ENCODE data around the gene NCAM2.
"Not testable (repeated sequence)": the region's sequence is repeated elsewhere in the genome, so short reads cannot be mapped to it uniquely, and the experiment has no call there.

NCAM2 gene

GRCh38 chr21:21111309-21111920 lies 113.2 kb downstream of the NCAM2 start:
- no peak for DNase-seq

GRCh38 chr21:21114461-21114860 lies 116.3 kb downstream of the NCAM2 start:
- no peak for DNase-seq

- no peak for DNase-seq
Observed at GRCh38 chr21:21119091-21119490, 120.9 kb downstream of the NCAM2 start.

GRCh38 chr21:21122680-21123079 lies 124.5 kb downstream of the NCAM2 start:
- no peak for DNase-seq

GRCh38 chr21:21132390-21132789 lies 134.2 kb downstream of the NCAM2 start:
- no peak for DNase-seq

GRCh38 chr21:21137986-21138385 lies 139.8 kb downstream of the NCAM2 start:
- no peak for DNase-seq

GRCh38 chr21:21146587-21147373 lies 148.6 kb downstream of the NCAM2 start:
- DNase-seq = no peak

- no peak for DNase-seq
Observed at GRCh38 chr21:21147374-21147745, 149.2 kb downstream of the NCAM2 start.

GRCh38 chr21:21148009-21148408 lies 149.8 kb downstream of the NCAM2 start:
- no peak for DNase-seq

GRCh38 chr21:21148514-21148913 lies 150.3 kb downstream of the NCAM2 start:
- no peak for DNase-seq

- DNase-seq = not testable (repeated sequence)
Observed at GRCh38 chr21:21149445-21149844, 151.2 kb downstream of the NCAM2 start.

GRCh38 chr21:21151231-21151630 lies 153.0 kb downstream of the NCAM2 start:
- no peak for DNase-seq

GRCh38 chr21:21156397-21156796 lies 158.2 kb downstream of the NCAM2 start:
- no peak for DNase-seq

GRCh38 chr21:21156957-21157356 lies 158.7 kb downstream of the NCAM2 start:
- no peak for DNase-seq

GRCh38 chr21:21158376-21158918 lies 160.2 kb downstream of the NCAM2 start:
- DNase-seq = no peak

GRCh38 chr21:21159253-21159899 lies 161.2 kb downstream of the NCAM2 start:
- no peak for DNase-seq

- DNase-seq = no peak
Observed at GRCh38 chr21:21162786-21163185, 164.6 kb downstream of the NCAM2 start.

GRCh38 chr21:21163904-21164303 lies 165.7 kb downstream of the NCAM2 start:
- DNase-seq = peak; percentile 8

- DNase-seq = no peak
Observed at GRCh38 chr21:21165063-21165645, 166.9 kb downstream of the NCAM2 start.

GRCh38 chr21:21174676-21175075 lies 176.5 kb downstream of the NCAM2 start:
- DNase-seq = no peak

GRCh38 chr21:21175798-21176334 lies 177.7 kb downstream of the NCAM2 start:
- no peak for DNase-seq

GRCh38 chr21:21177353-21177986 lies 179.3 kb downstream of the NCAM2 start:
- no peak for DNase-seq
